GM08714 (cell line): ENCODE results near the gene NR2F1.
A peak's percentile ranks its signal among the peaks of the same experiment; 100 is the strongest.

Experiments
- H3K4me3 ChIP-seq: fragments of 200-500 bp; sonication (Bioruptor generic); 2 replicates; pipeline ENCODE4 v1.5.1; 2014; ENCODE audit warnings: mild to moderate bottlenecking, low read length, inconsistent platforms
- ZNF274 ChIP-seq: IDR thresholded peaks from 2 replicates; pipeline ENCODE4 v1.6.1; 2012; ENCODE audit warnings: mild to moderate bottlenecking, low read depth, low read length

NR2F1 gene

DNA sequence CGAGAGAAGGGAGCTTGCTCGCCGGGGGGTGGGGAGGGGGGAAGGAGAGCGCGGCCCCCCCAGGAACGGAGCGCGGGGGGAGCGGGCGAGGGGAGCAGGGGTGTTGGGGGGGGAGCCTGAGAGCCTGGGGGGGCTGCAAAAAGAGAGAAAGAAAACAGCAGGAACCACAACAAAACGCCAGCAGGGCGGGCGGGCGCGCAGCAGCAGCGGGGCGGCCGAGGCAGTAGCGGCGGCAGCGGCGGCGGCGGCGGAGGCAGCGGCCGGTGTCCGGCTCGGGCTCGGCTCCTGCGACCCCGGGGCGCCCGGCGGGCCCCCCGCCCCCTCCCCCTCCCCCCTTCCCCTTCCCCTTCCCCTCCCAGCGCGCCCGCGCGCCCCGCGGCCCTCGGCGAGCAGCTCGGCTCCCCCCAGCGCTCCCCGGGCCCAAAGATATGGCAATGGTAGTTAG lies 1.6 kb downstream of the NR2F1 start:
- no peak for TF ChIP-seq ZNF274
- peak overlapping the region; percentile 54 for H3K4me3 ChIP-seq

GRCh38 chr5:93585041-93585766 lies 2.2 kb downstream of the NR2F1 start:
- H3K4me3 ChIP-seq: peak overlapping the region; percentile 54

GRCh38 chr5:93585767-93586385 lies 2.9 kb downstream of the NR2F1 start:
- H3K4me3 ChIP-seq: peak overlapping the region; percentile 9; the same call in 1 of the 2 replicates
- TF ChIP-seq ZNF274: no peak

More at GRCh38 chr5:93585041-93585766, 2.2 kb downstream of the NR2F1 start:
- TF ChIP-seq ZNF274: no peak

DNA sequence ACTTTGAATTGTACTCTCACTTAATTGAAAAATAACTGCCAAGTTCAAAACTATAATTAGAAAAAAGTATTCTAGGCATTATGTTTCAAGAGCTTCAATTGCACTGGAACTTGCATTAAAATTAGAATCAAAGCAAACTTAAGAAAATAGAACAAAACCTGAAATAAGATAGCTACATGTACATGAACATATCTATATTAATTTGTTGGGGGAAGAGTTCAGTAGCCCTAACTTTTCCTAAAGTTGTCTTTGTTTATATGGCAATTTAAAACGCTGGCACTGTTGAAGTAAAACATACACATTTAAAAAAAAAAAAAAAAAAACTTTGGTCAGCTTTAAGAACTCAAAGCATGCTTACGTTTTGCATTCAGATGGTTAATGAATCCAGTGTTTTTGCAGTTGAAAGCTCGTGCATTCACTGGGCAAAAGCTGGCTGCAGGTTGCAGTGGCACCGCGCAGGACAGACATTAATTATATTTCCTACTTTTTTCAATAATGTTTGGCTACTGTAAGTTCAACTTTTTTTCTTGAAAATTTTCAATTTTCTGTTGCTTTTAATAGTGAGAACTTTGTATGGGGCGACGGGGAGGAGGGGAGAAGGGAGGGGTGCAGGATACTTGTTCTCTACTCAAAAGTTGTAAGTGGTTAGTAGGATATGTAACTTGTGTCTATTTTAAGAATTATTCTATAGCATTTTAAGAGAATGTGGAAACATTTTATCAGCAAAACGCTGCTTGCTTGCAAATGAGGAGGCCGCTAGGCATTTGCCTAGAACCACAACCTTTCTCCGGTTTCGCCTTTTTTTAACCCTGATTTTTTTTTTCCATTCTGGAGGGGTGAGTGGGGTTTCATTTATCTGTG lies 3.9 kb downstream of the NR2F1 start:
- no peak overlapping the region; the same call in 1 of the 2 replicates for H3K4me3 ChIP-seq
- TF ChIP-seq ZNF274: no peak

GRCh38 chr5:93587597-93588351 lies 4.8 kb downstream of the NR2F1 start:
- no peak for TF ChIP-seq ZNF274
- no peak overlapping the region for H3K4me3 ChIP-seq

DNA sequence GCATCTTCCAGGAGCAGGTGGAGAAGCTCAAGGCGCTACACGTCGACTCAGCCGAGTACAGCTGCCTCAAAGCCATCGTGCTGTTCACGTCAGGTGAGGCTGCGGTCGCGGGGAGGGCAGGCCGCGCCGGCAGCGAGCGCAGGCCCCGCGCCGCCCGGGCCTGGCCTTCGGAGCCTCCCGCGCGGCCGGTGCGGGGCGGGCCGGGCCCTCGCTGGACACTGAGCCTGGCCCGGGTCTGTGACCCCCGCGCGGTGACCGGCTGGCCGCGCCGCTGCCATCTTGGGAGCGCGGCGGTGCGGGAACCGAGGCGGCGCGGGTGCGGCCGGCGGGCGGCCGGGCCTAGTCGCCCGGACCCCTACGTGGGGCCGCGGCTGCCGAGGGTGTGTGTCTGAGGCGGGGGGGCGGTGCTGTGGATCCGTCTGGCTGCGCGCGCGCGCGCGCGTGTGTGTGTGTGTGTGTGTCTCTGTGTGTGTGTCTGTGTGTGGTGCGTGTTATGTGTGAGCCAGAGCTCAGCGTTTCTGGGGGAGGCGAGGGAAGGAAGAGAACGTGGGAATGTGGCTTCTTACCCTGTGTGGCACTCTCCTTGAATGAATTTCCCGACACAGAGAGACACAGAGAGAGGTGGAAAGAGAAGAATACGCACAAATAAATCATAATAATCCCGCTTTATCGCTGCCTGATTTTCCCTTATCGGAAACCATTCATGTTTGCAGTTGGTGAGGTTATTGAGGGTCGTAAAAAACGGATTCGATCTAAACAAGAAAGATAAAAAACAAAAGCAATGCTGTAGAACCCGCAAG lies 5.5 kb downstream of the NR2F1 start:
- H3K4me3 ChIP-seq: no peak overlapping the region
- TF ChIP-seq ZNF274: no peak

DNA sequence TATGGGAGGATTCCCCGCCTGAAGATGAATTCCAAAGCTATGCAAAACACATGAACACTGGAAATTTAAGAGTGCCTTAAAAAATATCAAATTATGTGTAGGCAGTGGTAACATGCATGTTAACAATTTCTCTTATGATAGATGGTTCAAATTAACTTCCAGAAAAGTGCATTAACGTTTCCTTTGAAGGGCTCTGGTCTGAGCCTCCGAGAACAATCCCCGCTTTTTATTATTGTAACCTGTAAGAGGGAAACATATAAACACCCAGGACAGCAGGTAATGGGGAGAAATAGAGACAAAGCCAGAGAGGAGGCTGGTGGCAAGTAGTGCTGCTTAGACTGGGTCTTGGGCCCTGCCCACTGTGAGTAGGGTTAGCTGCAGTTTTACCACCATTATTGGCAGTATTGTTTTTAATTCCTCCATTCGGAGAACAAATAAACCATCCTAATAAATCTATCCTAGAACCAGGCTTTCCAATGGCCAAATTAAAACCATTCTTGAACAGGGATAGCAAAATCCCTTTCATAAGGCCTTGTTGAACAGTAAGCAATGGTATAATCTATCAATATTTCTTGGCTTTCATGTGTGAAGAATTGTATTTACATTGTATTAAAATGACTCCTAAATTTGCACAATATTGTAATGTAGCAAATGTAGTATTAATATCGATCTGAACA lies 6.3 kb downstream of the NR2F1 start:
- no peak for TF ChIP-seq ZNF274
- H3K4me3 ChIP-seq: no peak overlapping the region

- no peak for TF ChIP-seq ZNF274
- no peak overlapping the region for H3K4me3 ChIP-seq
These were observed 6.8 kb downstream of the NR2F1 start for GRCh38 chr5:93589829-93590215.

- no peak for TF ChIP-seq ZNF274
- no peak overlapping the region for H3K4me3 ChIP-seq
These were observed 7.5 kb downstream of the NR2F1 start for GRCh38 chr5:93590493-93590892.

DNA sequence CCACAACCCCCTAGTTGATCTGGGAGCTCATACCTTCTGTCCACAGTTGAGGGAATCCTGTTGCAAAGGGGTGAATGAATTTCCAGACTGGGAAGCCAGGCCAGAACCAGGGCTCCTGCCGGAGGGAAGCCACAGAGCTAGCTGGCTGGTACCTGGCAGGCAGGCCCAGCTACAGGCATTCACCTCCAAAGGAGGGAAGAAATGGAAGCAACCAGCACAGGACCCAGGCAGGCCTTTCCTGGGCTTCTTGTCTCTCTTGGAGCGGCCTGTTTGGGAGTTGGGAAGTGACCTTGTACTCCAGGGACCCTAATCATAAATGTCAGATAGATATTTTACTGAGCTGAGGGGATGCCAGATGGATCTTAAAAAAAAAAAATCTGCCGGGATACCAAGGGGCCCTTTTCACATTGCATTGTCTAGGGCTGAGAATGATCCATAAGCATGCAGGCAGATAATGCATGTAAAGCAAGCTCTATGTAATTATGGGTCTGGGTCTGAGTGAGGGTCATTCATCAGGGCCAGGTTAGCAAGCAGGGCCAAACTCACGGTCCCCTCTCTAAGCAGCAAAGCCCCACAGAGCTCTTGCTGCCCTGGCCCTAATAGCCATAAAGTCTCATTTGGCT lies 8.4 kb downstream of the NR2F1 start:
- H3K4me3 ChIP-seq: no peak overlapping the region
- no peak for TF ChIP-seq ZNF274

DNA sequence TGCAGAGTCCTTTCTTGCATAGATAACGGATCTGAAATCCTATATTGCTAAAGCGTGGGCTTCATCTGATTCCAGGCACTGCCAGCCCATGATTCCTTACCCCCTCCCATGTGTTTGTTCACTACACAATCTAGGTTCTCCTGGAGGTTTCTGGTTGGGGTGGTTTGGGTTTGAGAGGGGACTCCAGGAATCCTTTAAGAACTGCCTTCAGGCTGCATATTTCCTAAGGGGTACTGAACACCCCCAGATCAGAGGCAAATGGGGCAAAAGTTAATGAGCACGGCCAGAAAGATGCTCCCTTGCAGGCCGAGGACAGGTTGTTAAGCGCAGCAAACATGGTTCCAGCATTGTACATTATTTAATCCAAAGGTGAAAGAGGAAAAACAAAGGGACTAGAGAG lies 9.9 kb downstream of the NR2F1 start:
- TF ChIP-seq ZNF274: no peak
- H3K4me3 ChIP-seq: no peak overlapping the region

DNA sequence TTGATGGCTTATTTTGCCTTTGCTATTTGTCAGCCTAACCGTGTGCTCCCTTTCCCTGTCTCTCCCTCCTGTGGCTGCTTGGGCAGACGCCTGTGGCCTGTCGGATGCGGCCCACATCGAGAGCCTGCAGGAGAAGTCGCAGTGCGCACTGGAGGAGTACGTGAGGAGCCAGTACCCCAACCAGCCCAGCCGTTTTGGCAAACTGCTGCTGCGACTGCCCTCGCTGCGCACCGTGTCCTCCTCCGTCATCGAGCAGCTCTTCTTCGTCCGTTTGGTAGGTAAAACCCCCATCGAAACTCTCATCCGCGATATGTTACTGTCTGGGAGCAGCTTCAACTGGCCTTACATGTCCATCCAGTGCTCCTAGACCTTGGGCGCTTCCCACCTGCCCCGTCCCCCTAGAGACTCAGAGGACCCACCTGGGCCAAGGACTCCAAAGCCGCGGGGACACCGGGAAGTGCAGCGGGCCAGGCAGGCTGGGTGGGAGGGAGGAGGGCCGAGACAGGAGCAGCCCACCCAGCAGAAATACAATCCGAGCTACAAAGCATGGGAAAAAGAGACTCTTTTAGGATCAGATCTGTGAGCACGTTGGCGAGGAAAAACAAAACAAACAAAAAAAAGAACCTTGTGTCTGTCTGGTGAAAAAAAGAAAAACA lies 10.6 kb downstream of the NR2F1 start:
- H3K4me3 ChIP-seq: no peak overlapping the region

More for the DNA sequence above, 10.6 kb downstream of the NR2F1 start:
- no peak for TF ChIP-seq ZNF274
